NCI-H1048 (cell line): ENCODE measurements around the gene TPTE.
"Not testable (repeated sequence)": the region's sequence is repeated elsewhere in the genome, so short reads cannot be mapped to it uniquely, and the experiment has no call there.

Source experiments
- DNase-seq: peaks from one replicate; lab custom pipeline; 2025; lab: John Stamatoyannopoulos, UW

The TPTE gene

DNA sequence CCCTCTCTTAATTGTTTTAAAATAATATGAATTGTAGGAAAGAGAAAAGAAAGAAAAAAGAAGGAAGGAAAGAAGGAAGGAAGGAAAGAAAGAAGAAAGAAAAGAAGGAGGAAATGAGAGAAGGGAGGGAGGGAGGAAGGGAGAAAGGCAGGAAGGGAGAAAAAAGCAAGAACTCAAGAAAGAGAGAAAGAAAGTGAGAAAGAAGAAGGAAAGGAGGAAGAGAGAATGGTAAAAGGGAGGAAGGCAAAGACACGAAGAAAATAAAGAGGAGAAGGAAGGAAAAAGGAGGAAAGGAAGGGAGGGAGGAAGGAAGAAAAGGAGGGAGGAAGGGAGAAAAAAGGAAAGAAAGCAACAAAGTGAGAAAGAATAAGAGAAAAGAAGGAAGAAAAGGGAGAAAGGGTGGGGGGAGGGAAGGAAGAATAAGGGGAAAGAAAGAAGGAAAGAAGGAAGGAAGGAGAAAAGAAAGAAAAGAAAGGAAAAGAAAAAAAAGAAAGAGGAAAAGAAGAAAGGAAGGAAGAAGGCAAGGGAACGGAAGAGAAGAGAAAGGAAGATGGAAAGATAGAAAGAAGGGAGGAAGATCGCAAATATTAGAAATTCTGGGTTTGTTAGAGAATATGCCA is 95.9 kb downstream of the TPTE start:
- DNase-seq = not testable (repeated sequence)

GRCh38 chr21:10627316-10627863 is 106.0 kb downstream of the TPTE start:
- DNase-seq = no peak

- not testable (repeated sequence) for DNase-seq
Measured at GRCh38 chr21:10629239-10629638, 107.9 kb downstream of the TPTE start.

DNA sequence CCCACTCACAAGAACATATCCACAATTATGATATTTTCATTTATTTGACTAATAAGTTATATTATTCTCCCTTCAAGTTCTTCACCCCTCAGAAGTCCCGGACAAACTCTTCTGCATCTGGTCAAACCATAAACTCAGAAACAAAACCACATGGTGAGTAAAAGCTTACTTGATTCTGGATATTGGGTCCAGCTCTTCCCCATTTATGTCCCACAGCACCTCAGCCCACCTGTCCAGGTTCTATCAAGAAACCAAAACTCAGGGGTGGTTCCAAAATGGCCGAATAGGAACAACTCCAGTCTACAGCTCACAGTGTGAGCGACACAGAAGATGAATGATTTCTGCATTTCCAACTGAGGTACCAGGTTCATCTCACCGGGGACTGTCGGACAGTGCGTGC is 109.4 kb downstream of the TPTE start:
- not testable (repeated sequence) for DNase-seq

- not testable (repeated sequence) for DNase-seq
Measured at GRCh38 chr21:10631316-10631715, 109.9 kb downstream of the TPTE start.

DNA sequence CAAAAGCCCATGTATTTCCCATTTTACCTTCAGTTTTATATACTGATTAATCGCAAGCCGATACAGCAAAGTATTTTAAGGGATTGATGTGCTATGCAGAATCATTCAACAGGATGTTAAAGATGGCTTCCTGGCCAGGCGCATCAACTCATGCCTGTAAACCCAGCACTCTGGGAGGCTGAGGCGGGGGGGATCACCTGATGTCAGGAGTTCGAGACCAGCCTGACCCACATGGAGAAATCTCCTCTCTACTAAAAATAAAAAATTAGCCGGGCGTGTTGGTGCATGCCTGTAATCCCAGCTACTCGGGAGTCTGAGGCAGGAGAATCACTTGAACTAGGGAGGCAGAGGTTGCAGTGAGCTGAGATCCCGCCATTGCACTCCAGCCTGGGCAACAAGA is 116.8 kb downstream of the TPTE start:
- DNase-seq = not testable (repeated sequence)

DNA sequence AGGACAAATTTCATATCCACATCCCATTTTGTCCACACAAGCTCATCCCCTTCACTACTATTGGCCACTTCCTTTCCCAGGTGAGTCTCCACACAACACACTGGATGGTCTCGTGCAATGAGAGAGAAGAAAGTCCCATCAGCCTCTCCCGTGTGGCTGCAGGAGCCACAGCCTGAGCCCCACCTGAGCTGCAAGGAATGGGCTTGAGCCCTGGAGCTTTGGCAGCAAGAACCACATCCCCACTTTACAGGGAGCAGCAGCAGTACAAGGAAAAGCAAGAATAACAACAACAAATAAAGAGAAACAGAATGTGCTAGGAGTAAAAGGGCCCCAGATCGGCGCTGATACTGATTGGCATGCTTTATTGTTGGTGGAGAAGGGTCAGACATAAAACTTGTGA is 117.7 kb downstream of the TPTE start:
- DNase-seq = no peak

DNA sequence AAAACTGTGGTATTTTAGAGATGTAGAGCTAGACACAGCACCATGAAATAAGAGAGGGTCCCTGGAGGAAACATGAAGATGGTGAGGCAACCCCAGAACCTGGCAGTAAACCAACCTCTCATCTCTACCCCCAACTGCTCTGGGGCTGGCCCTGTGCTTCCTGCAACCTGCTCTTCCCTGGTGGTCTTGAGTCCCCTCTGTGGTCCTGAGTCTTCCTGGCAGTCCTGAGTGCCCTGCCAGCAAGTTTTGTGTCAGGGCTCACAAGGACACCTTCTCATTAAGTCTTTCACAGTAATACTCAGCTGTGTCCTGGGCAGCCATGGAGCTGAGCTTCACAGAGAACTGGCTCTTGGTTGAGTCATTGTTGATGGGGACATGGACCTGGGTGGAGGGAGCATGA is 118.4 kb downstream of the TPTE start:
- DNase-seq = not testable (repeated sequence)

DNA sequence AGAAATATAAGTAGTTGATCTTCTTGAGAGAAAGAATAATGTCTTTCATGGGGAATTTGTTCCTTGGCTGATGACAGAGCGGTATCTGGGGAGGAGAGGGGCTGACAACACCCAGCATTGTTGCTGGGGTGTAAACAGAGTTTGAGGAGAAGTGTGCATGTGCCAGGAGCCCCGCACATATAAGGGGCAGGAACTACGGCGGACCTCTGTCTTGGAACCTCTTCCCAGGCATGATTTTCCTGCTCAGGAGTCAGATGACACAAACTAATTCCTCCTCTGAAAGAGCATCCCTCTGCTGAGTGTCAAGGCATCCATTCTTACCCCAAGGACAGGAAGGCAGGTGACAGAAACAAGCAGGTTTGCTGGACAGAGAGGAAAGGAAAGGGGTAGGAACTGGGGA is 119.1 kb downstream of the TPTE start:
- no peak for DNase-seq

GRCh38 chr21:10641107-10641506 is 119.7 kb downstream of the TPTE start:
- DNase-seq = no peak

DNA sequence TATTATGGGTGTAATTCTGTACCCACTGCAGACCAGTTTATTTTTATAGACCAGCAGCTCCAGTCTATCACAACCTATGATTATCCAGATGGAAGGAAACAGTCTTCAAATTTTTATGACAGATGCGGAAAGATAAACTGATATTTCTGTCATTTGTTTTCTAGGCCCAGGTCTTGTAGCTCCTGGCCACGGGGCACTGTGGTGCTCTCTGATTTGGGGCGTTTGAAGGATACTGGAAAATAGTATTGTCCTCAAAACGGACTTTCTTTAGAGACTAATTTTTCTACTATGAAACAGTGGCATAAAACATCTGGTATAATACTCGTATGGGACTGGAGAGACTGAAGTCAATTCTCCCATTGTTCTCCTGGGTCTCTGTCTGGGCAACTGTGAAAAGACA is 124.3 kb downstream of the TPTE start:
- not testable (repeated sequence) for DNase-seq

DNA sequence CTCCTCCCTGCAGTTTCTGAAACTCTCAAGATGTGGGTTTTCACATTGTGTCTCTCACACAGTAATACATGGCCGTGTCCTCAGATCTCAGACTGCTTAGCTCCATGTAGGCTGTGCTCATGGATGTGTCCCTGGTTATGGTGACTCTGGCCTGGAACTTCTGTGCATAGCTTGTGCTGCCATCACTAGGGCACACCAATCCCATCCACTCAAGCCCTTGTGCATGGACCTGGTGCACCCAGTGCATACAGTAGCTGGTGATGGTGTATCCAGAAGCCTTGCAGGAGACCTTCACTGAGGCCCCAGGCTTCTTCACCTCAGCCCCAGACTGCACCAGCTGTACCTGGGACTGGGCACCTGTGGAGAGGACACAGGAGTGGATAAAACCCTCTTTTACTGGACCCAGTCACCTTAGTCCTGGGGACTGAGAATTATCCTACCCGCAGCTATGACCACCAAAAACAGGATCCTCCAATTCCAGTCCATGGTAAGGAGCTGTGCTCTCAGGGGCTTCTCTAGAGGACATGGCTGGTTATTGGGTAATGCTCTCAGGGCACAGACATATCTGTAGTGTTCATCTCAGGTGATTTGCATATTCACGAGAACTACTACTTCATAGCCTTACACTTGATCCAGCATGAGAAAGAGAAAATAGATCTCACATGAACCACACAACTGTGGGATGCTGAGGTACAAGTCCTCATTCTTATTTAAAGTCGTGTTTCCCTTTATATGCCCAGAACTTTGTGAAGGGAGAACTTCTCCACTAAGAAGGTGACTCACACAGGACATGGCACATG is 128.2 kb downstream of the TPTE start:
- not testable (repeated sequence) for DNase-seq

GRCh38 chr21:10650297-10650696 is 128.9 kb downstream of the TPTE start:
- not testable (repeated sequence) for DNase-seq
